Endothelial cell of umbilical vein (primary cell): ENCODE results near the gene MRPS23. TPM values are rescaled to one million over a fixed set of nuclear protein-coding genes. Genes with fewer than 3 reads are reported as not detected.

Source experiments
- BruUV-seq: library from RNA; stranded (reverse); fragments of 400-500 nt; replicated peaks from 2 replicates; lab custom pipeline; 2021; lab: Mats Ljungman, UMichigan
- CTCF ChIA-PET: fragments of 300-600, 350-600 bp; sonication (Branson Sonifier 250); formaldehyde crosslinking; loops from one replicate; lab custom pipeline; 2021; ENCODE audit warnings: antibody characterized with exemption, inconsistent platforms; lab: Charles Lee
- POLR2A ChIA-PET: fragments of 300-600, 350-600 bp; sonication (Branson Sonifier 250); formaldehyde crosslinking; loops from one replicate; lab custom pipeline; 2021; ENCODE audit warnings: antibody characterized with exemption, inconsistent platforms; lab: Charles Lee
- DNase-seq: peaks from one replicate; pipeline ENCODE4 v3.0.0-alpha.2; 2011; ENCODE audit warnings: low read depth, low spot score
- FAIRE-seq: peaks from 2 replicates; lab custom pipeline; 2011; peaks lifted over from hg19 to GRCh38; lab: Jason Lieb, UNC
- H2AFZ ChIP-seq: 2 replicates; pipeline ENCODE4 v1.6.0; 2012; ENCODE audit warnings: low read depth, low read length, control low read depth, inconsistent platforms
- H3K27ac ChIP-seq: 2 replicates; pipeline ENCODE4 v1.5.1; 2011; ENCODE audit warnings: low read depth, mild to moderate bottlenecking, control low read depth, low read length, moderate library complexity; ENCODE audit not compliant: insufficient read depth
- H3K27me3 ChIP-seq, 2 experiments: 2 replicates each; pipeline versions ENCODE4 v1.6.0 to v1.6.1; 2011; ENCODE audit warnings: low read length in 2 of 2, mixed read lengths in 1 of 2; ENCODE audit not compliant: control insufficient read depth in 2 of 2, insufficient read depth in 2 of 2
- H3K36me3 ChIP-seq, 2 experiments: 2 replicates in 1 of 2; 3 replicates in 1 of 2; pipeline ENCODE4 v1.5.1; 2011; ENCODE audit warnings: low read length in 2 of 2, mild to moderate bottlenecking in 1 of 2, moderate library complexity in 1 of 2; ENCODE audit not compliant: control insufficient read depth in 2 of 2, insufficient read depth in 2 of 2; ENCODE audit errors: extremely low read depth in 1 of 2
- H3K4me1 ChIP-seq: 3 replicates; pipeline ENCODE4 v1.5.1; 2011; ENCODE audit warnings: mild to moderate bottlenecking, low read length; ENCODE audit not compliant: control insufficient read depth, insufficient read depth; ENCODE audit errors: extremely low read depth
- H3K4me2 ChIP-seq: 2 replicates; pipeline ENCODE4 v1.6.1; 2011; ENCODE audit warnings: low read length, control low read depth, mixed read lengths; ENCODE audit not compliant: insufficient read depth
- H3K4me3 ChIP-seq, 3 experiments: fragments of 200-600 bp in 1 of 3; sonication (generic), shearing (Covaris generic) in 1 of 3; replicated peaks in 1 of 3; 2 replicates each; pipeline ENCODE4 v1.5.1; 2011 to 2016; ENCODE audit warnings: control low read depth in 3 of 3, low read length in 3 of 3, mild to moderate bottlenecking in 2 of 3, inconsistent platforms in 1 of 3, low read depth in 1 of 3, moderate library complexity in 1 of 3; ENCODE audit not compliant: insufficient read depth in 1 of 3
- H3K79me2 ChIP-seq: 2 replicates; pipeline ENCODE4 v1.6.0; 2012; ENCODE audit warnings: low read length, inconsistent platforms; ENCODE audit not compliant: control insufficient read depth, insufficient read depth
- H3K9ac ChIP-seq: replicated peaks from 2 replicates; pipeline ENCODE3; 2011; ENCODE audit warnings: low read length, control low read depth; ENCODE audit not compliant: insufficient read depth; ENCODE audit errors: extremely low read depth
- H3K9me1 ChIP-seq: replicated peaks from 3 replicates; pipeline ENCODE4 v1.6.0; 2011; ENCODE audit warnings: mild to moderate bottlenecking, low read length; ENCODE audit not compliant: control insufficient read depth, insufficient read depth; ENCODE audit errors: extremely low read depth
- H3K9me3 ChIP-seq: replicated peaks from 2 replicates; pipeline ENCODE4 v1.5.1; 2012; ENCODE audit warnings: low read length, inconsistent platforms; ENCODE audit not compliant: control insufficient read depth, insufficient read depth
- H4K20me1 ChIP-seq: replicated peaks from 2 replicates; pipeline ENCODE3; 2011; ENCODE audit warnings: mild to moderate bottlenecking, low read length; ENCODE audit not compliant: control insufficient read depth, insufficient read depth; ENCODE audit errors: extremely low read depth
- EZH2 ChIP-seq: IDR thresholded peaks from 2 replicates; pipeline ENCODE4 v1.6.1; 2012; ENCODE audit warnings: borderline replicate concordance, low read depth, mild to moderate bottlenecking, moderate library complexity, low read length, inconsistent platforms; ENCODE audit not compliant: severe bottlenecking
- FOS ChIP-seq: IDR thresholded peaks from 2 replicates; pipeline ENCODE4 v1.6.1; 2011; ENCODE audit warnings: mild to moderate bottlenecking, low read length, moderate library complexity, borderline replicate concordance; ENCODE audit not compliant: insufficient read depth
- GATA2 ChIP-seq: IDR thresholded peaks from 2 replicates; pipeline ENCODE4 v1.7.0; 2011; ENCODE audit warnings: low read depth, mild to moderate bottlenecking, moderate library complexity, mixed read lengths, low read length; ENCODE audit not compliant: insufficient read length, insufficient read depth
- JUN ChIP-seq: IDR thresholded peaks from 2 replicates; pipeline ENCODE4 v1.6.1; 2011; ENCODE audit warnings: borderline replicate concordance, low read depth; ENCODE audit not compliant: insufficient read length, insufficient read depth
- MAX ChIP-seq: IDR thresholded peaks from 2 replicates; pipeline ENCODE4 v1.6.1; 2011; ENCODE audit not compliant: insufficient read depth, insufficient read length
- MYC ChIP-seq: IDR thresholded peaks from one replicate; pipeline ENCODE4 v1.6.1; 2011; ENCODE audit warnings: mild to moderate bottlenecking, low read depth, low read length
- POLR2A ChIP-seq: IDR thresholded peaks from 2 replicates; pipeline ENCODE4 v1.6.1; 2012; ENCODE audit warnings: low read depth, mild to moderate bottlenecking, control low read depth, low read length
- POLR2AphosphoS5 ChIP-seq: IDR thresholded peaks from 2 replicates; pipeline ENCODE4 v1.6.1; 2012; ENCODE audit warnings: low read depth, mild to moderate bottlenecking, control low read depth, low read length, moderate library complexity; ENCODE audit not compliant: insufficient read depth
- dilution Hi-C: fragments of 300-500 bp; cut with MboI; formaldehyde crosslinking; loops from one replicate; pipeline ENCODE4 v1.15.0; 2019; ENCODE audit warnings: low sequenced_read_pairs; ENCODE audit not compliant: extremely low pct_ligation_motif_present
- intact Hi-C: fragments of 100-400 bp; cut with micrococcal nuclease; formaldehyde crosslinking; loops from one replicate; pipeline ENCODE4 v1.10.0; 2022
- polyA plus RNA-seq, 4 experiments: library from polyadenylated mRNA; depleted of rRNA in 3 of 4; stranded (reverse) in 3 of 4; unstranded in 1 of 4; fragments of >200 nt; gene quantifications; 2 replicates each; pipeline versions ENCODE4 v1.2.1 to v1.2.3, GENCODE V29; 2011 to 2012; ENCODE audit warnings: missing spikeins in 1 of 4
- total RNA-seq: library from RNA; stranded (reverse); gene quantifications from 2 replicates; pipeline ENCODE4 v1.2.3, GENCODE V29; 2021
- TF ChIP-seq, protein P1 (sequence below), 2 donors: IDR thresholded peaks; 1 replicate in 1 of 2; 2 replicates in 1 of 2; pipeline ENCODE4 v1.5.1; 2011; ENCODE audit warnings: low read length in 2 of 2, mild to moderate bottlenecking in 2 of 2, moderate library complexity in 2 of 2, control low read depth in 1 of 2, inconsistent platforms in 1 of 2, low read depth in 1 of 2; ENCODE audit not compliant: insufficient read depth in 1 of 2; ENCODE audit errors: extremely low read depth in 1 of 2

Gene MRPS23
- total and polyA plus RNA-seq, 2 donors (not counting 3 experiments of a cell fraction or from before 2014, with no cell fraction given) = 39.9 to 46.2 TPM

- Histone ChIP-seq H3K27me3 (peaks cover 5 to 9% of the 10 kb centered on the region in 2 experiments), H3K4me2 (no peak overlapping the region), H2AFZ (no peak overlapping the region), H3K79me2 (no peaks in the 10 kb centered on the region), H4K20me1 (no peaks in the 10 kb centered on the region), H3K9me3 (no peaks in the 10 kb centered on the region), H3K27ac (no peak overlapping the region), H3K4me1 (no peaks in the 10 kb centered on the region), H3K36me3 (no peaks in the 10 kb centered on the region), H3K4me3 (no peak overlapping the region), H3K9me1 (no peaks in the 10 kb centered on the region), H3K9ac (no peak overlapping the region)
- intact Hi-C loops = no loop called here
- POLR2A ChIA-PET = no interaction called here
- no TSS peak for BruUV-seq
- dilution Hi-C loops = no loop called here
- FAIRE-seq (no peak), DNase-seq (no peak)
- CTCF ChIA-PET = interaction anchor here (1.1 to 4.2 kb wide), 2 partner anchors 14 to 31 kb away, joined by 3 to 32 read pairs; no protein-coding TSS in a partner anchor
- TF ChIP-seq POLR2AphosphoS5 (no peak), MAX (no peak), POLR2A (no peak), EZH2 (no peak), GATA2 (no peak), FOS (no peak), JUN (no peak), MYC (no peak)
- TF ChIP-seq, protein P1, sequence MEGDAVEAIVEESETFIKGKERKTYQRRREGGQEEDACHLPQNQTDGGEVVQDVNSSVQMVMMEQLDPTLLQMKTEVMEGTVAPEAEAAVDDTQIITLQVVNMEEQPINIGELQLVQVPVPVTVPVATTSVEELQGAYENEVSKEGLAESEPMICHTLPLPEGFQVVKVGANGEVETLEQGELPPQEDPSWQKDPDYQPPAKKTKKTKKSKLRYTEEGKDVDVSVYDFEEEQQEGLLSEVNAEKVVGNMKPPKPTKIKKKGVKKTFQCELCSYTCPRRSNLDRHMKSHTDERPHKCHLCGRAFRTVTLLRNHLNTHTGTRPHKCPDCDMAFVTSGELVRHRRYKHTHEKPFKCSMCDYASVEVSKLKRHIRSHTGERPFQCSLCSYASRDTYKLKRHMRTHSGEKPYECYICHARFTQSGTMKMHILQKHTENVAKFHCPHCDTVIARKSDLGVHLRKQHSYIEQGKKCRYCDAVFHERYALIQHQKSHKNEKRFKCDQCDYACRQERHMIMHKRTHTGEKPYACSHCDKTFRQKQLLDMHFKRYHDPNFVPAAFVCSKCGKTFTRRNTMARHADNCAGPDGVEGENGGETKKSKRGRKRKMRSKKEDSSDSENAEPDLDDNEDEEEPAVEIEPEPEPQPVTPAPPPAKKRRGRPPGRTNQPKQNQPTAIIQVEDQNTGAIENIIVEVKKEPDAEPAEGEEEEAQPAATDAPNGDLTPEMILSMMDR (IDR thresholded peaks at IDR 0.05; ENCODE audit: extremely low read depth in 1 of 2, insufficient read depth in 1 of 2, low read depth in 1 of 2, low read length in 2 of 2) = no peak
These were observed 30.6 kb downstream of the MRPS23 start for GRCh38 chr17:57819285-57819684.
